Dermis microvascular lymphatic vessel endothelial cell (primary cell): ENCODE data around the gene TCEAL8. TPM values are rescaled to one million over a fixed set of nuclear protein-coding genes. Genes with fewer than 3 reads are reported as not detected.
A peak's percentile ranks its signal among the peaks of the same experiment; 100 is the strongest.
"Not testable (repeated sequence)": the region's sequence is repeated elsewhere in the genome, so short reads cannot be mapped to it uniquely, and the experiment has no call there.

ENCODE experiments used
- DNase-seq, 2 donors: peaks; one replicate each; pipeline versions ENCODE4 v3.0.0 to v3.0.0-alpha.2; 2010; ENCODE audit warnings: low read depth in 2 of 2
- total RNA-seq: library from RNA; depleted of rRNA; stranded (reverse); fragments of >200 nt; gene quantifications from 2 replicates; pipeline ENCODE4 v1.2.1, GENCODE V29; 2014

TCEAL8 gene
- 51.7 and 53.5 TPM in 2 replicates for total RNA-seq

GRCh38 chrX:103254921-103255493 is at the start of gene TCEAL8:
TSS of gene TCEAL8 (minus strand) at chrX:103255155. CDS start at chrX:103253979, 1,176 bp downstream.
- peak; percentile 47 to 83 for DNase-seq

DNA sequence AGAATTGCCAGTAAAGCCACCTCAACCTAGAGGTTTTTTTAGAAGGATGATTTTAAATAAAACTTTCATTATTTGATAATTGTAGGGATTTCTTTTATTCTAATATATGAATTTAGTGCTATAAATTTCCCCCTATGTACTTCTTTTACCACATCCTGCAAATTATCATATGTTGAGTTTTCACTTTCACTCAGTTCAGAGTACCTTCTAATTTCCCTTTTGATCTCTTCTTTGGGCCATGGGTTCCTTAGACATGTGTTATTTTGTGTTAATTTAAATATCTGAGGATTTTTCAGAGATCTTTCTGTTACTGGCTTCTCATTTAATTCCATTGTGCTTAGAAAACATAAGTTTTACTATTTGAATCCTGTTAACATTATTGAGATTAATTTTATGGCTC is 49.8 kb upstream of the TCEAL8 start:
- DNase-seq: no peak

GRCh38 chrX:103293118-103293517 is 38.2 kb upstream of the TCEAL8 start:
- no peak for DNase-seq

GRCh38 chrX:103279624-103280023 is 24.7 kb upstream of the TCEAL8 start:
- no peak for DNase-seq

DNA sequence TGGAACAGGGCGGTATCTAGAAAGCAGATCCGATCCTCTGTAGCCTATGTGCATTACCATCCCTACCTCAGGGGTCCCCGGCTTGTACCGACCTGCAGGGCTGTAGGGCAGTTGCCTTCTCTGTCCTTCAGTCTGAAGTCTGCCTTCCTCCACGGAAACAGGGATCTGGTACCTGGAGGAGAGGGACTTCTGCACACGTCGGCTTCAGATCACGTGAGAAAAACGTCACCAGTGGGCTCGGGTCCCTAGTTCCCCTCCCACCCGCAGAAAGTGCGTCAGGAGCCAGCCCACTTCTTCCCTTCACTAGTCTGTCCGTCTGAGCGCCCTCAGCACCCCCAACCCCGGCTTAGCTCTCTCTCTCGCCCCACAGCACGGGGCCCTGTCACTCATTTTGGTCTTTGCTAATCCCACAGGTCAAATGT is 21.6 kb upstream of the TCEAL8 start, which contains the start of gene TCEAL5:
Gene TCEAL5, minus strand, starts transcription at position 170 of the 422 bp plus-strand sequence. CDS start 2,187 bp downstream, outside the sequence.
- DNase-seq: no peak

DNA sequence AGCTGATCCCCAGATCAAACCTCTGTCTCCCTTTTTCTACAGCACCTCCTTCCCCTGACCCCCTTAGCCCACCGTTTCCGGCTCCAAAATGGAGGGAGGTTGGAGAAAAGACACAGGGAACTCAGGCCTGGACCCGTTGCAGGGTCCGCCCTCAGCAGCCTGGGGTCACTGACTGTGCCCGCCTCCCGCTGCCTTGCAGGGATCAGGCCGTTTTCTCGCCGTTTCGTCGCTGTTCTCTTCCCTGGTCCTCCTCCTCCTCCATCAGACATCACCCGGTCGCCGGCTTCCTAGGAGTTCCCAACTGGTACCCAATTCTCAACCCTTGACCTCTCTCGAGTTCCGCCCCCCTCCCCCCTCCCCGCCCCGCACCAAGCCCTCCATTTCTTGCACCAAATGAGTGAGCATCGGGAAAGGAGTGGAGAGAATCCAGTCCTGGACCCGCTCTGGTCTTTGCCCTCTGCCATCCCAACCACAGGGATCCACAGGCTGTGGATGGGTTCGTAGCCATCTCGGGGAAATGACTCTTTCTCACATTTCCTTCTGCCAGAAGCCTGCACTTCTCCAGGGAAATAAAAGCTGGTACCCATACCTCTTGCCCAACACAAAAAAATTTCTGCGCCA is 21.1 kb upstream of the TCEAL8 start:
- DNase-seq: no peak

GRCh38 chrX:103274284-103274683 is 19.3 kb upstream of the TCEAL8 start:
- no peak for DNase-seq

- DNase-seq: no peak
Observed at GRCh38 chrX:103258275-103258674, 3.3 kb upstream of the TCEAL8 start.

GRCh38 chrX:103256651-103257050 is 1.7 kb upstream of the TCEAL8 start:
- no peak for DNase-seq

- peak in 1 of 2 donors; percentile 48 for DNase-seq
Observed at GRCh38 chrX:103254171-103254824, 657 bp downstream of the TCEAL8 start.

DNA sequence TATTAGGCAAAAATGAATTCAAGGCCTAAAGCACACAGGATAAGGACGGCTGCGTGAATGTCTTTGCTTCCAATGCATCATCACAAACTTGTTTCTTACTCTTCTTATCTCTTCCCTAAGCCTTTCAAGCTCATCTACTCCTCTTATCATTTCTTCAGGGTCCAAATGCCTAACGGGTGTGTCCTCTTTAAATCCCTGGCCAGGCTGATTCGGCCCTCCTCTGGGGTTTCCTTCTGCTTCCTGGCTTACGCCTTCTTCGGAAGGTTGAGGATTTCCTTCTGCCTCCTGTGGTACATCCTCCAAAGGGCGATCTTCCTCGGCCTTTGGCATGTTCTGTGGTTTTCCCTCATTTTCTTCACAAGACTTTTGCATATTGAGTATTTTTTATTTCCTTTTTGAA is 1.3 kb downstream of the TCEAL8 start:
- DNase-seq: no peak

- DNase-seq: no peak
Observed at GRCh38 chrX:103250977-103251376, 4.0 kb downstream of the TCEAL8 start.

DNA sequence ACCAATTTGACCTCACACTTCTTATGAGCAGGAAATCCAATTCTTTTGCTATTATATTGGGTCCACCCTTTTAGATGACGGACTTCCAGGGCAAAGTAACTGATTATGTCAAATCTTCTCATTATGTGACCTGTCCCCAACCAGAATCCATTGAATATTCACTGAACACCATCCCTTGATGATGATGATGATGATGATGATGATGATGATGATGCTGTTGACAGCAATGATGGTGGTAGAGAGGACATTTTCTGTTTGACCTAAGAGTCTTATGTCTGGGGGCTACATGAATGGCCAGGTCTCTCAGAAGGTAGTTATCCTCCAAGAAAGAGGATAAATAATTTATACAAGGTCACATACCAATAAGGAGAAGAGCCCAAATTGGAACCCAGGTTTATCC is 5.2 kb downstream of the TCEAL8 start:
- DNase-seq: no peak

- peak; percentile 15 to 36 for DNase-seq
Observed at GRCh38 chrX:103248553-103248952, 6.4 kb downstream of the TCEAL8 start.

DNA sequence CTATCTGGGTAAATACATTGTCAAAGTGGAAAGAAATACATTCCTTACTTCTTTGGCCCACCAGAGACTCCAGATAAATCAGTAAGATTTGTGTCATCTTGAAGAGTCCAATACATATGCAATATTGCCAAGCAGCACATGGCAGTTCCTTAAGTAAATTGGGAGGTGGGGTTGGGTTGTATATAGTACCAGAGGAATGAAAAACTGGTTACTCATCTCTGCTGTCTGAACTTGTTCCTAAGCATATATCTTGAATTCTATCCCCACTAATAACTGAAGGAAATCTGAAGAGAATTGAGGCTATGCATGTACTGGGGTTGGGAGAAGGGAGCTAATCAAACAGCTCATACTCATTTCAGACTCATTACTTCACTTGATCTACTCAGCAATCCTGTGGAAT is 14.8 kb downstream of the TCEAL8 start:
- DNase-seq: no peak

- no peak for DNase-seq
Observed at GRCh38 chrX:103236296-103236695, 18.7 kb downstream of the TCEAL8 start.

- not testable (repeated sequence) for DNase-seq
Observed at GRCh38 chrX:103235608-103236007, 19.3 kb downstream of the TCEAL8 start.

- no peak for DNase-seq
Observed at GRCh38 chrX:103234869-103235268, 20.1 kb downstream of the TCEAL8 start.

GRCh38 chrX:103233263-103233662 is 21.7 kb downstream of the TCEAL8 start:
- DNase-seq: no peak

DNA sequence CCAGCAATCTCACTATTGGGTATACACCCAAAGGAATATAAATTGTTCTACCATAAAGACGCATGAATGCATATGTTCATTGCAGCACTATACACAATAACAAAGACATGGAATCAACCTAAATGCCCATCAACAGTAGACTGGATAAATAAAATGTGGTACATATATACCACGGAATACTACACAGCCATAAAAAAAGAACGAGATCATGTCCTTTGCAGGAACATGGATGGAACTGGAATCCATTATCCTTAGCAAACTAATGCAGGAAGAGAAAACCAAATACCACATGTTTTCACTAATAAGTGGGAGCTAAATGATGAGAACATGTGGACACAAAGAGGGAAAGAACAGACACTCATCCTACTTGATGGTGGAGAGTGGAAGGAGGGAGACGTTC is 29.0 kb downstream of the TCEAL8 start:
- not testable (repeated sequence) for DNase-seq

GRCh38 chrX:103220511-103221323 is 34.2 kb downstream of the TCEAL8 start:
- DNase-seq: no peak

- DNase-seq: peak in 1 of 2 donors; percentile 19
Observed at GRCh38 chrX:103215425-103215991, 39.4 kb downstream of the TCEAL8 start.
